ENCODE results near the gene PLAAT4.
"Not testable (repeated sequence)": the region's sequence is repeated elsewhere in the genome, so short reads cannot be mapped to it uniquely, and the experiment has no call there.

DNA sequence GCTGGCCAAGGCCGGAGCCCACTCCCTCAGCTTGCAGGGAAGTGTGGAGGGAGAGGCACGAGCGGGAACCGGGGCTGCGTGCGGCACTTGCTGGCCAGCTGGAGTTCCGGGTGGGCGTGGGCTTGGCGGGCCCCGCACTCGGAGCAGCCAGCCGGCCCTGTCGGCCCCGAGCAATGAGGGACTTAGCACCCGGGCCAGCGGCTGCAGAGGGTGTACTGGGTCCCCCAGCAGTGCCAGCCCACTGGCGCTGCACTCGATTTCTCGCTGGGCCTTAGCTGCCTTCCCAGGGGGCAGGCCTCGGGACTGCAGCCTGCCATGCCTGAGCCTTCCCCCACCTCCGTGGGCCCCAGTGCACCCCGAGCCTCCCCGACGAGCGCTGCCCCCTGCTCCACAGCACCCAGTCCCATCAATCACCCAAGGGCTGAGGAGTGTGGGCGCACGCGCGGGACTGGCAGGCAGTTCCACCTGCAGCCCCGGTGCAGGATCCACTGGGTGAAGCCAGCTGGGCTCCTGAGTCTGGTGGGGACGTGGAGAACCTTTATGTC, 13.6 kb downstream of the PLAAT4 start:
- TF ChIP-seq, protein P1, sequence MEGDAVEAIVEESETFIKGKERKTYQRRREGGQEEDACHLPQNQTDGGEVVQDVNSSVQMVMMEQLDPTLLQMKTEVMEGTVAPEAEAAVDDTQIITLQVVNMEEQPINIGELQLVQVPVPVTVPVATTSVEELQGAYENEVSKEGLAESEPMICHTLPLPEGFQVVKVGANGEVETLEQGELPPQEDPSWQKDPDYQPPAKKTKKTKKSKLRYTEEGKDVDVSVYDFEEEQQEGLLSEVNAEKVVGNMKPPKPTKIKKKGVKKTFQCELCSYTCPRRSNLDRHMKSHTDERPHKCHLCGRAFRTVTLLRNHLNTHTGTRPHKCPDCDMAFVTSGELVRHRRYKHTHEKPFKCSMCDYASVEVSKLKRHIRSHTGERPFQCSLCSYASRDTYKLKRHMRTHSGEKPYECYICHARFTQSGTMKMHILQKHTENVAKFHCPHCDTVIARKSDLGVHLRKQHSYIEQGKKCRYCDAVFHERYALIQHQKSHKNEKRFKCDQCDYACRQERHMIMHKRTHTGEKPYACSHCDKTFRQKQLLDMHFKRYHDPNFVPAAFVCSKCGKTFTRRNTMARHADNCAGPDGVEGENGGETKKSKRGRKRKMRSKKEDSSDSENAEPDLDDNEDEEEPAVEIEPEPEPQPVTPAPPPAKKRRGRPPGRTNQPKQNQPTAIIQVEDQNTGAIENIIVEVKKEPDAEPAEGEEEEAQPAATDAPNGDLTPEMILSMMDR (IDR thresholded peaks at IDR 0.05) = not testable (repeated sequence)
- TF ChIP-seq POLR2A (IDR thresholded peaks at IDR 0.05) = not testable (repeated sequence)
